Measurements from ENCODE around the gene MLXIPL. TPM values are rescaled to one million over a fixed set of nuclear protein-coding genes. Genes with fewer than 3 reads are reported as not detected.

Gene MLXIPL
- total RNA-seq, 2 donors from 2014 or later, result 9.8 to 123 TPM

- H3K36me3 ChIP-seq, result peaks cover 17 to 24% of the 10 kb centered on the region in 2 donors
- H3K9me3 ChIP-seq, result no peaks in the 10 kb centered on the region
- no peaks in the 10 kb centered on the region for H3K27me3 ChIP-seq (replicated peaks; ENCODE audit: insufficient read depth)
- no peak overlapping the region for H3K27ac ChIP-seq
- no peak for DNase-seq (ENCODE audit: low spot score)
- TF ChIP-seq POLR2AphosphoS5 (IDR thresholded peaks at IDR 0.05), result no peak
- TF ChIP-seq POLR2A (IDR thresholded peaks at IDR 0.05), result no peak
- 91% methylated on average over 9 of the region's 11 CpGs for WGBS
- no peak overlapping the region for H3K4me3 ChIP-seq
- H3K4me1 ChIP-seq (replicated peaks), result no peaks in the 10 kb centered on the region
- intact Hi-C loops (cut with DNase I), result no loop called here
Measured at GRCh38 chr7:73573791-73574190, 50.5 kb downstream of the MLXIPL start.

GRCh38 chr7:73573276-73573675 lies 51.0 kb downstream of the MLXIPL start:
- H3K36me3 ChIP-seq, result peaks cover 17 to 24% of the 10 kb centered on the region in 2 donors
- intact Hi-C loops (cut with DNase I), result no loop called here

GRCh38 chr7:73572767-73573186 lies 51.5 kb downstream of the MLXIPL start:
- Histone ChIP-seq H3K4me3 (no peak overlapping the region), H3K36me3 (peaks cover 17 to 24% of the 10 kb centered on the region in 2 donors), H3K27ac (no peak overlapping the region), H3K4me1 (replicated peaks) (no peaks in the 10 kb centered on the region), H3K9me3 (no peaks in the 10 kb centered on the region), H3K27me3 (replicated peaks; ENCODE audit: insufficient read depth) (no peaks in the 10 kb centered on the region)
- WGBS, result 84% methylated on average over 6 of the region's 6 CpGs
- intact Hi-C loops (cut with DNase I), result no loop called here
- DNase-seq (ENCODE audit: low spot score), result no peak
- TF ChIP-seq CTCF (IDR thresholded peaks at IDR 0.05) (no peak), POLR2AphosphoS5 (IDR thresholded peaks at IDR 0.05) (no peak), POLR2A (IDR thresholded peaks at IDR 0.05) (no peak)

More at GRCh38 chr7:73573276-73573675, 51.0 kb downstream of the MLXIPL start:
- 95% methylated on average over 9 of the region's 9 CpGs for WGBS
- Histone ChIP-seq H3K27me3 (replicated peaks; ENCODE audit: insufficient read depth) (no peaks in the 10 kb centered on the region), H3K4me3 (no peak overlapping the region), H3K27ac (no peak overlapping the region), H3K9me3 (no peaks in the 10 kb centered on the region), H3K4me1 (replicated peaks) (no peaks in the 10 kb centered on the region)
- TF ChIP-seq POLR2AphosphoS5 (IDR thresholded peaks at IDR 0.05) (no peak), POLR2A (IDR thresholded peaks at IDR 0.05) (no peak), CTCF (IDR thresholded peaks at IDR 0.05) (no peak)
- DNase-seq (ENCODE audit: low spot score), result no peak

- DNase-seq (ENCODE audit: low spot score), result no peak
- Histone ChIP-seq H3K36me3 (peaks cover 17 to 24% of the 10 kb centered on the region in 2 donors), H3K4me3 (no peak overlapping the region), H3K27ac (no peak overlapping the region), H3K4me1 (replicated peaks) (no peaks in the 10 kb centered on the region), H3K9me3 (no peaks in the 10 kb centered on the region), H3K27me3 (replicated peaks; ENCODE audit: insufficient read depth) (no peaks in the 10 kb centered on the region)
- TF ChIP-seq POLR2AphosphoS5 (IDR thresholded peaks at IDR 0.05) (no peak), CTCF (IDR thresholded peaks at IDR 0.05) (no peak), POLR2A (IDR thresholded peaks at IDR 0.05) (no peak)
- intact Hi-C loops (cut with DNase I), result no loop called here
- 89% methylated on average over 10 of the region's 10 CpGs for WGBS
Measured at GRCh38 chr7:73570977-73571376, 53.3 kb downstream of the MLXIPL start.

- H3K27ac ChIP-seq, result no peak overlapping the region
- TF ChIP-seq POLR2A (IDR thresholded peaks at IDR 0.05) (no peak), CTCF (IDR thresholded peaks at IDR 0.05) (no peak), POLR2AphosphoS5 (IDR thresholded peaks at IDR 0.05) (no peak)
- DNase-seq (ENCODE audit: low spot score), result no peak
- intact Hi-C loops (cut with DNase I), result no loop called here
- WGBS, result 97% methylated on average over 22 of the region's 22 CpGs
- no peaks in the 10 kb centered on the region for H3K9me3 ChIP-seq
- H3K4me1 ChIP-seq (replicated peaks), result no peaks in the 10 kb centered on the region
- no peak overlapping the region for H3K4me3 ChIP-seq
- no peaks in the 10 kb centered on the region for H3K27me3 ChIP-seq (replicated peaks; ENCODE audit: insufficient read depth)
- H3K36me3 ChIP-seq, result peaks cover 17 to 24% of the 10 kb centered on the region in 2 donors
Measured at GRCh38 chr7:73570521-73570920, 53.8 kb downstream of the MLXIPL start.

Data from prostate gland (tissue), 2 donors.